C4-2B (cell line): Measurements from ENCODE around the gene TRMT11.

Source experiments
- ZFX ChIP-seq: fragments of 450-650 bp; IDR thresholded peaks from 2 replicates; pipeline ENCODE4 v1.6.1; 2017
- TF ChIP-seq, protein P1 (sequence below): fragments of 450-650 bp; conservative IDR thresholded peaks from 2 replicates; pipeline ENCODE4 v1.5.1; 2017; ENCODE audit warnings: mild to moderate bottlenecking

GRCh38 chr6:126016591-126016990 lies 30.3 kb downstream of the TRMT11 start:
- TF ChIP-seq, protein P1, sequence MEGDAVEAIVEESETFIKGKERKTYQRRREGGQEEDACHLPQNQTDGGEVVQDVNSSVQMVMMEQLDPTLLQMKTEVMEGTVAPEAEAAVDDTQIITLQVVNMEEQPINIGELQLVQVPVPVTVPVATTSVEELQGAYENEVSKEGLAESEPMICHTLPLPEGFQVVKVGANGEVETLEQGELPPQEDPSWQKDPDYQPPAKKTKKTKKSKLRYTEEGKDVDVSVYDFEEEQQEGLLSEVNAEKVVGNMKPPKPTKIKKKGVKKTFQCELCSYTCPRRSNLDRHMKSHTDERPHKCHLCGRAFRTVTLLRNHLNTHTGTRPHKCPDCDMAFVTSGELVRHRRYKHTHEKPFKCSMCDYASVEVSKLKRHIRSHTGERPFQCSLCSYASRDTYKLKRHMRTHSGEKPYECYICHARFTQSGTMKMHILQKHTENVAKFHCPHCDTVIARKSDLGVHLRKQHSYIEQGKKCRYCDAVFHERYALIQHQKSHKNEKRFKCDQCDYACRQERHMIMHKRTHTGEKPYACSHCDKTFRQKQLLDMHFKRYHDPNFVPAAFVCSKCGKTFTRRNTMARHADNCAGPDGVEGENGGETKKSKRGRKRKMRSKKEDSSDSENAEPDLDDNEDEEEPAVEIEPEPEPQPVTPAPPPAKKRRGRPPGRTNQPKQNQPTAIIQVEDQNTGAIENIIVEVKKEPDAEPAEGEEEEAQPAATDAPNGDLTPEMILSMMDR: no peak
- TF ChIP-seq ZFX: no peak
